NCI-H2029 treated with DMSO at 0.1 percent for 48 hours (cell line): ENCODE measurements around the gene MRPL2.

Experiments
- DNase-seq: peaks from one replicate; lab custom pipeline; 2025; lab: John Stamatoyannopoulos, UW

The MRPL2 gene

DNA sequence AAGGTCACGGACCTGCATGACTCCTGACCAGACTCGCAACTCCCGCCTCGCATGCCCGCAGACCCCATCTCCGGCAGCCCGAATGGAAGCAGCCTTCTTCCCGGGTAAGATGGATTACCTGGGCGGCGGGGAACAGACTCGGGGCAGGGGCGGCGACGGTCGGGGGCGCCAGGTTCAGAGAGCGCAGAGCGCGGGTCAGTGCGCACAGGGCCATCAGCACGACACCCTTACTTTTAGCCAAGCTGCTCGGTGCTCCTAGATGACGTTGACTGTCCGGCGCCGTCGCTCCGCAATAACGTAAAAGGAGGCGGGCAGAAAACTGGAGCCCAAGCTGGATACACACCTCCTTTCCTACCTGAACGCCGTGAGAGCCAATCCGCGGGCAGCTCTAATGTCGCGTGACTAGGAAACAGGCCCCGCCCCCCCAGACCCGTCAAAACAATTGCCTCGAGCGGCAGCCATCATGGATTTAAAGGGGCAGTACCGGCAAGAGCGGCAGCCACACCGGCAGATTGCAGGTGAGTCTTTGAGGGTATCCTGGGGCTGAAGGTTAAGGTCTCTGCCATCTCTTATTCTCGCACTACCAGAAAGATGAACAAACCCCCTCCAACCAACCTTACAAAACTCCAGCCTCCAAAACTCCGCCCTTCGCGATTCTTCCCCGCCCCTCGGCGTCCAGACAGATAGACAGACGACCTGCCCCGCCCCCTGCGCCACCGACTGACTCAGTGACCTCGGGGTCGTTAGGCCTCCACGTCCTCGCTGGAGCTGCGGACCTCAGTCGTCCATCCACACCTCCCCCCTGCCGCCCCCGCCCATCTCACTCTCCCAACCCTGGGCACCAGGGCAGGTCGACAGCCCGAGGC, at the start of gene MRPL2, which contains the start of gene KLC4:
Gene MRPL2, minus strand, starts transcription at position 267 of the 866 bp plus-strand sequence. Its CDS starts 53 bp downstream, at position 214.
Gene KLC4, plus strand, starts transcription at position 464 of the 866 bp plus-strand sequence. CDS start 1,705 bp downstream, outside the sequence.
- peak; percentile 92 for DNase-seq

- DNase-seq = no peak
These were observed 48.3 kb upstream of the MRPL2 start for GRCh38 chr6:43107344-43108062.

DNA sequence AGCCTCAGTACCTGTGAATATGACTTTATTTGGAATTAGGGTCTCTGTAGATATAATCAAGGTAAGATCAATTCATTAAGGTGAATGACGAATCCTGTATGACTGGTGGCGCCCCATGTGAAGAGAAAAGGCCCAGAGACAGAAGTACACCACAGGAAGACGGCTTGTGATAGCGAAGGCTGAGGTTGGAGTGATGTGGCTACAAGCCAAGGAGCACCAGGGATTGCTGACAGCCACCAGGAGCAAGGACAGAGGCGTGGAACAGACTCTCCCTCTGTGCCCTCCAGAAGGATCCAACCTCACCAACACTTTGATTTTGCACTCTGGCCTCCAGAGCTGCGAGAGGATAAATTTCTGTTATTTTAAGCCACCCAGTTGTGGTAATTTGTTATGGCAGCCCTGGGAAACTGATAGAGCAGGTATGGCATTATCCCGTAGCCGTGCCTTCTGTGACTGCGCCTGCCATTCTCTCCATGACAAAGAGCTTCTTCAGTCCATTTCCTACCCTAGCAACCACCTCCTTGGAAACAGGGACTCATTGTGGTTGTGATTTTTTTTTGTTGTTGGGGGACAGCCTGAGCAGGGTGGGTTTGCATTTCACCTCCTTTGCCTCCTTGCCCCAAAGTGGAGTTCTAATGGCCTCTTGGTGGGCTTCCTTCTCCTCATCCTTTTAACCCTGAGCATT, 46.4 kb upstream of the MRPL2 start:
- DNase-seq = no peak

GRCh38 chr6:43103253-43103876, 44.1 kb upstream of the MRPL2 start:
- DNase-seq = no peak

GRCh38 chr6:43101497-43101896, 42.3 kb upstream of the MRPL2 start:
- no peak for DNase-seq

DNA sequence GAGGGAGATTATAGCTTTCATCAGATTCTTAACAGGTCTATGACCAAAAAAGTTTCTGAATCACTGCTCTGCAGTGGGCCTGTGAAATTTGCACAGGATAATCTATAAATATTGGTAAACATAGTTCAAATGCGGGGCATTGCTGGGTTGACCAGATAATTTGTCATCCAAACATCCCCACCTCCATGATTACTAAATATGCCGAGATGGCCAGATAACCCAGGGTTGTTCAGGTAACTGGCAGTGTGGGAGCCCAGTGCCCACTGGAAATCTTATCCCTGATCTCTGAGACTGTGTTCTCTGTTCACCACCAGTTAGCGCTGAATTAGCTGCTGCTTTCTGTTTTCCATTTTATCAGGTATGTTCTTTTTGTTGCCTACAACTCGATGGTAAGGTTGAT, 38.3 kb upstream of the MRPL2 start:
- DNase-seq = no peak

DNA sequence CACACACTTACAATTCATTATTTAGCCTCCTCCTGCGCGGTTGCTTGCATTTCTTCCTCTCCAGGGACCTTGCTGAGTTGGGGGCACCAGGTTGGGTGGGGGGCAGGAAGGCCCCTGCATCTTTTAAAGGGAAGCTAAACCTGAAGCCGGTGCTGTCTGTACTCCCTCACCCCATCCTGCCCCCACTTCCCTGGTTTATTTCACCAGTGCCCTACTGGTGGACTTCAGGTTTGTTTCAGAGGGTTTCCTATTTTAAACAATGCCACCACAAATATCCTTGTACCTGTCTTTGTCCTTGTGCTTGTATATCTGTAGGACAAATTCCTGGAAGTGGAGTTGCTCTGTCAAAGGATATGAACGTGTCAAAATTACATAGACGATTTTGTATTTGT, 37.9 kb upstream of the MRPL2 start:
- DNase-seq = no peak

DNA sequence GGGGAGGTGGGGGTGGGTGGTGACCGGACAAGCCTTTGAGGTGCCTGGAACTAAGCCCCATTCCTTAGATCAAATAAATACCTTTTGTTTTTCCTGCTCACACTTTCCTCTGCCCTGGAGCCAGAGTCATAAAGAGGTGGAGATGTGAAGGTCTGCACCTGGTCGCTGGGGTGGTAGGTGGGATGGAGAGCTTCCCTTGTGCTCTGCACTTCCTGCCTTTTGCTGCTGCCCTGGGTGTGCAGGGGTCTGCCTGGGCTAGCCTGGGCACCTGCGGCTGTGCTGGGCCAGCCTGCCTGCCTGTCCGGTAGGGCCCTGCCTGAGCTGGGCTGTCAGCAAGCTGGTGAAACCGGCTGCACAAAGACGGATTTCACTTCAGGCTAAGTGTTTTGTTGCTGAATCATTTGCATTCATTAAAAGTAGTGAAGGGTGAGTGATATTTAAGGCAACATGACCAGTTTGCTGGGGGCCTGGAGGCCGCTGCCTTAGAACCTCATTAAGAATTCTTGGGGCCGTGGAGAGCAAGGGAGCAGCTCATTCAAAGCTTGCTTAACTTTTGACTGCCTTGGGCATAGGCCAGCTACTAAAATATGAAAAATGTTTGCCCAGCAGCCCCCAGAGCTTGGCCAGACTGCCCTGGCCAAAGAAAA, 37.3 kb upstream of the MRPL2 start:
- DNase-seq = no peak

- no peak for DNase-seq
These were observed 36.7 kb upstream of the MRPL2 start for GRCh38 chr6:43095939-43096338.

DNA sequence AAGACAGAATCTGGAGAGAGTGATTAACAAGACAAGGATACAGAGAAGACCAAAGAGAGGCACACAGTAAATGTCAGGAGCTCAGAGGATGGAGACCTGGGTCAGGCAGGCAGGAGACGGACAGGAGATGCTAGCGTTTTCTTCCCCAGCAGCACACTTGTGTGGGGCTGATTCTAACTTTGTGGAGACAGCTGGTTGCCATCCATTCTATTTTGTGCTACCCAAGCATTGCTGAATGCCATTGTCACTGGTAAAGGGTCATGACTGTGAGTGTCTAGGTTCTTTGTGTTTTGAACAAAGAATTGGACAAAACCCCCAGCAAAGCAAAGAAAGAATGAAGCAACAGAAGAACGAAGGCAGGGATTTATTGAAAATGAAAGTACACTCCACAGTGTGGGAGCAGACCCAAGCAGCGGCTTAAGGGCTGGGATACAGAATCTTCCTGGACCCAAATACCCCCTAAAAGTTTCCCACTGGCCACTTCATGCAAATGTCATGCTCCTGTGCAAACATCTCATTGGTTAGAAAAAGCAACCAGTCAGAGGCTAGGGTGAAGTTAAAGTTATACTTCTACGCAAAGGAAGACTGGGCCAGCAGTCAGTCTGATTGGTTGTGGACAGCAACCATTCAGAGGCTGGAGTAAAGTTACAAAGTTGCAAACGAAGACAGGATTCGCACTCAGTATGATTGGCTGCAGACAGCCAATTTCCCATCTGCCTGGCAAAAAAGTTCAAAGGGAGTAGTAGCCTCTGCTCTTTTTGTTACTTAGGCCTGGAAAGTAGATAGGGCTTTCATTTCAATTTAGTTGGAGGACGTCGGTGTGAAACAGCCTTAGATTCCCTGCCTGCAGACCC, 34.4 kb upstream of the MRPL2 start:
- no peak for DNase-seq

DNA sequence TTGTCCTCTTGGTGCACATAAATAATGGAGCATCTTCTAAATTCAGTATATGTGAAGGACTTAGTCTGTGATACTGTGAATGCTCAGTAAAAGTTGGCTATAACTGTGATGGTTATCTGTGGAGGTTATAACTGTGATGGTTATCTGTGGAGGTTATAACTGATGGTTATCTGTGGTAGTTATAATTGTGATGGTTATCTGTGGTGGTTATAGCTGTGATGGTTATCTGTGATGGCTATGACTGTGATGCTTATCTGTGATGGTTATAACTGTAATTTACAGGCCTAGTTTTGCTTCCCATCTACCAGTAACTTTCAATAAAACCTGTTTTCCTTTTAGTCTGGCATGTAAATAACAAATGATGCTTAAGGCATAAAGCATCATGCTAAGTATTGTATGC, 33.4 kb upstream of the MRPL2 start:
- DNase-seq = no peak

DNA sequence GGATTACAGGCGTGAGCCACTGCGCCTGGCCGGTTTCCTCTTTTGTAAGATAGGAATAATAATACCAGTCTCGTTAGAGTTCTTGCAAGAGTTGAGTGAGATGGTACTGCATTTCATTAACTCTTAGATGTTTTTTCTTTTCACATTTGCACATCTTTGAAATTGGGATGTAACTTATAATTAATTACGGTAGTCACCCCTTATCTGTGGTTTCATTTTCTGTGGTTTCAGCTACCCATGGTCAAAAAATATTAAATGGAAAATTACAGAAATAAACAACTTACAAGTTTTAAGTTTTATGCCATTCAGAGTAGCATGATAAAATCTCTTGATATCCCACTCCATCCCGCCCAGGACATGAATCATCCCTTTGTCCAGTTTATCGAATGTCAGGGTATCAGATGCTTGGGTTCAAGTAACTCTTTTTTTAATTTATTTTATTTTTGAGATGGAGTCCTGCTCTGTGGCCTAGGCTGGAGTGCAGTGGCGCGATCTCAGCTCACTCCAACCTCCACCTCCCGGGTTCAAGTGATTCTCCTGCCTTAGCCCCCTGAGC, 32.3 kb upstream of the MRPL2 start:
- no peak for DNase-seq

- DNase-seq = no peak
These were observed 31.8 kb upstream of the MRPL2 start for GRCh38 chr6:43091020-43091419.

DNA sequence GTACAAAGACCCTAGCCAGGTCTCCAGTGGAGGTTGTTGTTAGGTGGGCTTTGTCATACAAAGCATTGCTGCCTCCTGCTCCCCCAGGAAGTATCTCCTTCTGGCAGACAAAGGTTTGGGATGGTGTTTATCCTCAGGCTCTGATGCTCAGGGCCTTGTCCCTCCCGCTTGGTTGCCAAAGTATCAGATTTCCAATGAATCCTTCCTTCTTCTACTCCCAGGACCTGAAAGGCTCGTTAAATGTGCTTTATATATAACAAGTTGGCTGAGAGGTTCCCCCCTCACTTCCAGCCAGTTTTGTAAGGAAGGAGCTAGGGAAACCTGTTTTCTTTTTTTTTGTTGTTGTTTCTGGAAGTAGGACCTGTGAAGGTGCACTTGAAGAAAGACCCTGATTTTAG, 31.3 kb upstream of the MRPL2 start:
- peak; percentile 7 for DNase-seq

DNA sequence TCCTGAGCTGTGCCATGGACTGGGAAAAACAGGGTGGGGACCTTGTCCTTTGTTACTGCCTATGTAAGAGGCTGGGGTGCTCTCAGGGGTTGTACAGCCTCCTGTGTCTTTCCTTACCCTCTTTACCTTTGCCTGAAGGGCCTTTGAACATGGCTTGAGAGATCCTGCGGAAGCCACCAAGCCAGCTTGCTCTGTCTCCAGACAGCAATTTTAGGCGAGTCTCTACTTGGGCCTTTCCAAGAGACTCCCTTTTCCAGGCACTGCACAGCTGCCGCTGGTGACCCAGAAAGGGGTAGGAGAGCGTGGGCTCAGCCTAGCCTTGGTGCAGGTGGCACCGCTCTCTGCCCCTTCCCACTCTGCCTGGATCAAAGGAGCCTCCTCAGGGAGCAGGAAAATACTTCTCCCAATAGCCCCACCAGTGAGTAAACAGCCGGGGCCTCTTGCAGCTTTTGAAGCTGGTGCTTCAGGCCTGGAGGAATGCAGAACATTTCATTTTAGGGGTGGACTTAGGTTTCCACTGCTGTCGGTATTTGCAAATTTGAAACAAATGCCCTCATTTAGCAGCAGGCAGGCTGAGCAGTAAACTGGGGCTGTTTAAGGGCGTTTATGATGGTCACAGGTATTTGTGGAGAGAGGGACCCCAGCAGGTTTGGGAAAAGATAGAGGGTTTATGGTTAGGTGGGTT, 30.8 kb upstream of the MRPL2 start:
- no peak for DNase-seq

- no peak for DNase-seq
These were observed 30.2 kb upstream of the MRPL2 start for GRCh38 chr6:43089467-43089866.

GRCh38 chr6:43088654-43089056, 29.4 kb upstream of the MRPL2 start:
- DNase-seq = no peak

- no peak for DNase-seq
These were observed 26.9 kb upstream of the MRPL2 start for GRCh38 chr6:43086022-43086658.
